Uterus (tissue), 4 donors: Measurements from ENCODE around the gene ZSCAN16. TPM values are rescaled to one million over a fixed set of nuclear protein-coding genes. Genes with fewer than 3 reads are reported as not detected.
"Not testable (repeated sequence)": the region's sequence is repeated elsewhere in the genome, so short reads cannot be mapped to it uniquely, and the experiment has no call there.

Source experiments
- DNase-seq, 2 donors: peaks; one replicate each; pipeline ENCODE4 v3.0.0-alpha.2; 2019 to 2020
- H3K27ac ChIP-seq, 2 donors: fragments of 200-600 bp; sonication (generic); 1 replicate in 1 of 2; 2 replicates in 1 of 2; pipeline ENCODE4 v1.5.1; 2016 to 2018
- H3K27me3 ChIP-seq, 2 donors: fragments of 200-600 bp; sonication (generic); one replicate each; pipeline ENCODE4 v1.5.1; 2018 to 2019; ENCODE audit warnings: control low read depth in 1 of 2
- H3K36me3 ChIP-seq, 2 donors: fragments of 200-600 bp; sonication (generic); one replicate each; pipeline ENCODE4 v1.5.1; 2019; ENCODE audit warnings: control low read depth in 1 of 2
- H3K4me1 ChIP-seq, 2 donors: fragments of 200-600 bp; sonication (generic); one replicate each; pipeline ENCODE4 v1.5.1; 2018 to 2019; ENCODE audit warnings: control low read depth in 1 of 2
- H3K4me3 ChIP-seq, 2 donors: fragments of 200-600 bp; sonication (generic); 1 replicate in 1 of 2; 2 replicates in 1 of 2; pipeline ENCODE4 v1.5.1; 2018 to 2019; ENCODE audit warnings: mild to moderate bottlenecking in 1 of 2
- H3K9me3 ChIP-seq, 2 donors: fragments of 200-600 bp; sonication (generic); one replicate each; pipeline ENCODE4 v1.5.1; 2019; ENCODE audit warnings: control low read depth in 1 of 2
- POLR2A ChIP-seq, 2 donors: fragments of 450-650 bp; IDR thresholded peaks; one replicate each; pipeline ENCODE4 v1.6.1; 2016; ENCODE audit warnings: antibody characterized with exemption in 2 of 2, mild to moderate bottlenecking in 1 of 2, moderate library complexity in 1 of 2
- intact Hi-C: fragments of 100-400 bp; cut with DNase I; formaldehyde crosslinking; loops from one replicate; pipeline ENCODE4 v1.15.1; 2023; ENCODE audit warnings: low total_unique reads
- total RNA-seq, 4 donors: library from RNA; depleted of rRNA in 3 of 4; stranded (reverse); fragments of >200 nt in 3 of 4; gene quantifications; one replicate each; pipeline versions ENCODE4 v1.1.0 to v1.2.4, GENCODE V29; 2014 to 2023
- TF ChIP-seq, protein P1 (sequence below), 4 experiments: fragments of 200-600 bp in 2 of 4; fragments of 450-650 bp in 2 of 4; sonication (generic) in 2 of 4; IDR thresholded peaks; one replicate each; pipeline ENCODE4 v1.5.1; 2016 to 2019; ENCODE audit warnings: antibody characterized with exemption in 4 of 4, mild to moderate bottlenecking in 2 of 4, moderate library complexity in 1 of 4
- donor health status: DM: yes; HTN: yes; CAD: no.

ZSCAN16 gene
- total RNA-seq, 4 donors from 2014 or later = 1.8 to 7.9 (median 5.3) TPM; not detected in 1

DNA sequence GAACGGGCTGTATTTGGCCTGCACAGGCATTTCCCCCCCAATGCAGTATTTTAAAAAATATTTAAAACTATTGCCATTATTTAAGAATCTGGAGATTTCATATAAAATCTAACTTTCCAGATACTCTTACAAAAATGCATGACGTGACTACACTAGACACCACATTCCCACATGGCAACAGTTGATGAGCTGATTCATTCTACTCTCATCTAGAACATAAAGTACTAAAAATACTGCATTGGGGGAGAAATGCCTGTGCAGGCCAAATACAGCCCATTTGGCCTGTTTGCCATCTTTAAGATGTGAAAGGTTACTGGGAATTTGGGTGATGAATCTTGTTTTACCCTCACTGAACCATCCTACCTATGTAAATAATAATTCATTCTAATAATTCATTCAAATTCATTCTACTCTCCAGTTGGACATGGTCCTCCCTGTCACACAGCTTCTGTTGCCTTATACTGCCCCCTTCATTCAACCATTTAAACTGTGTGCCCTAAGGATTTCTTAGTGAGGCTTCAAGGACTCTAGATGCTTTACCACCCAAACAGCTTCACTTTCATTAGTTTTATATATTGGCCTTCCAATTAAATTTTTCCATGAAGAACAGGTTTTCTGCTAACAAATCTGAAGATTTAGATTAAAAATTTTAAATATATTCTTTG lies 6.9 kb upstream of the ZSCAN16 start:
- Histone ChIP-seq H3K27ac (no peak overlapping the region), H3K9me3 (no peaks in the 10 kb centered on the region), H3K4me3 (no peak overlapping the region), H3K36me3 (no peaks in the 10 kb centered on the region), H3K4me1 (no peaks in the 10 kb centered on the region), H3K27me3 (no peaks in the 10 kb centered on the region)
- no peak for DNase-seq
- intact Hi-C loops = no loop called here
- TF ChIP-seq, protein P1, sequence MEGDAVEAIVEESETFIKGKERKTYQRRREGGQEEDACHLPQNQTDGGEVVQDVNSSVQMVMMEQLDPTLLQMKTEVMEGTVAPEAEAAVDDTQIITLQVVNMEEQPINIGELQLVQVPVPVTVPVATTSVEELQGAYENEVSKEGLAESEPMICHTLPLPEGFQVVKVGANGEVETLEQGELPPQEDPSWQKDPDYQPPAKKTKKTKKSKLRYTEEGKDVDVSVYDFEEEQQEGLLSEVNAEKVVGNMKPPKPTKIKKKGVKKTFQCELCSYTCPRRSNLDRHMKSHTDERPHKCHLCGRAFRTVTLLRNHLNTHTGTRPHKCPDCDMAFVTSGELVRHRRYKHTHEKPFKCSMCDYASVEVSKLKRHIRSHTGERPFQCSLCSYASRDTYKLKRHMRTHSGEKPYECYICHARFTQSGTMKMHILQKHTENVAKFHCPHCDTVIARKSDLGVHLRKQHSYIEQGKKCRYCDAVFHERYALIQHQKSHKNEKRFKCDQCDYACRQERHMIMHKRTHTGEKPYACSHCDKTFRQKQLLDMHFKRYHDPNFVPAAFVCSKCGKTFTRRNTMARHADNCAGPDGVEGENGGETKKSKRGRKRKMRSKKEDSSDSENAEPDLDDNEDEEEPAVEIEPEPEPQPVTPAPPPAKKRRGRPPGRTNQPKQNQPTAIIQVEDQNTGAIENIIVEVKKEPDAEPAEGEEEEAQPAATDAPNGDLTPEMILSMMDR (IDR thresholded peaks at IDR 0.05) = no peak
- TF ChIP-seq POLR2A (IDR thresholded peaks at IDR 0.05) = no peak

DNA sequence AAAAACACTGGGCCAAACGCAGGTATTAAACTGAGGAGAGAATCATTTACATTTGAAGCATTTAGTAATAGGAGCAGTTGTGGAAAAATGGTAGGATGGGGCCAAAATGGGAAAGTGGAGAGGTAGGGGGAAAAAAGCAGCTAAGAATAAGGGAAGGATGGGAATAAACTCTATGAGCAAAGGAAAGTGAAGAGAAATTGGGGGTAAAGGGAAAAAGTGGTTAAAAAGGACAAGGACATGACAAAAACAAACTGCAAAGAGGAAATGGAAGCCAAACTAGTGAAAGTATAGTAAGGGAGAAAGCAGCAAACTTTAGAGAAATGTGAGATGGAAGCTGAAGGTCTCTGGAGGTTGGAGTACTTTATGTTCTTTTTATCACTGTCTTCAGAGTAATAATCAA lies 6.2 kb upstream of the ZSCAN16 start:
- no peak for TF ChIP-seq POLR2A (IDR thresholded peaks at IDR 0.05)
- TF ChIP-seq, protein P1 (IDR thresholded peaks at IDR 0.05) = no peak
- no peak for DNase-seq
- Histone ChIP-seq H3K4me3 (no peak overlapping the region), H3K27me3 (no peaks in the 10 kb centered on the region), H3K4me1 (no peaks in the 10 kb centered on the region), H3K27ac (no peak overlapping the region), H3K36me3 (no peaks in the 10 kb centered on the region), H3K9me3 (no peaks in the 10 kb centered on the region)
- intact Hi-C loops = no loop called here

DNA sequence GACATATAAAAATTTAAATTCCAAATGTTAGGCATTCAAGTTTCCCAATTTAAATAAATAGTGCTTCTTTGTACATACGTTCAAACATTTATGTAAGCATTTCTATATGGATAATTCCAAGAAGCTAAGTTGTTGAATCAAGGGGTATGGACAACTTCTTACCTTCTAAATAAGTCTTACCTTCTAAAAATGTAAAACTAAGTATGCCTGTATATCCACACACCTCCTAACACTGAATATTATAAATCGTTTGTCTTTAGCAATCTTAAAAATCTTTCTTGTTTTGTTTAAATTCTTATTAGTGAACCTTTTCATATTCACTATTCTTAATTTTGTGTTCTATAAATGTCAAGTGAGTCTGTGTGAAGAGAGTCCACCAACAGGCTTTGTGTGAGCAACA lies 2.5 kb upstream of the ZSCAN16 start:
- no peak for DNase-seq
- Histone ChIP-seq H3K4me1 (peaks cover 0 to 5% of the 10 kb centered on the region in 2 donors), H3K4me3 (no peak overlapping the region), H3K27ac (no peak overlapping the region), H3K36me3 (no peaks in the 10 kb centered on the region), H3K9me3 (no peaks in the 10 kb centered on the region), H3K27me3 (no peaks in the 10 kb centered on the region)
- intact Hi-C loops = no loop called here
- no peak for TF ChIP-seq POLR2A (IDR thresholded peaks at IDR 0.05)
- TF ChIP-seq, protein P1 (IDR thresholded peaks at IDR 0.05) = no peak

DNA sequence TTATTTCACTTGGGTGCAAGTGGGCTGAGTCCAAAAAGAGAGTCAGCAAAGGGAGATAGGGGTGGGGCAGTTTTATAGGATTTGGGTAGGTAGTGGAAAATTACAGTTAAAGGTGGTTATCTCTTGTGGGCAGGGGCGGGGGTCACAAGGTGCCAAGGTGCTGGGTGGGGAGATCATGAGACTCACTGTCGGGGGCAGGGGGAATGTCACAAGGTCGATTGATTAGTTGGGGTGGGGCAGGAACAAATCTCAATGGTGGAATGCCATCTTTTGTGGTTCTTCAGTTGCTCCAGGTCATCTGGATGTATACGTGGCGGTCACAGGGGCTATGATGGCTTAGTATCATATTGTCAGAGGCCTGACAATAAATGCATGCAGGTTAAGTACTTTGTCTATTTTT lies 2.1 kb upstream of the ZSCAN16 start:
- H3K27ac ChIP-seq, DNase-seq, H3K36me3 ChIP-seq, H3K4me3 ChIP-seq, H3K27me3 ChIP-seq, intact Hi-C loops, H3K4me1 ChIP-seq, H3K9me3 ChIP-seq: not testable (repeated sequence)

DNA sequence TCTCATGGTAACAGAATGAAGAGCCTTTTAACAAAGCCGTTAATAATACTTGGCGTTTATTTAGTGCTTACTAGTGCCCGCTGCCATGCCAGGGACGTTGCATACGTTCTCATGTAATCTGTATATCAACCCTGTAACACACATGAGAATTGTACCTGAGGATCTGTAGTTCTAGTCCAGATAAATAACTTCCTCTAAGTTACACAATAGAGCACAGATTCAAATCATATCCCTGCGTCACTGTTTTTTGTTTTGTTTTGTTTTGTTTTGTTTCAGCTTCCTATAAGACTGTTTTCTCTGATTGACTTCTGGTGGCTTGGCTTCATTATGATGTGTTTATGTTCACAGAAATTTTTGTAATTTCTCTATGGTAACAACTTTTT lies 553 bp downstream of the ZSCAN16 start:
- H3K27ac ChIP-seq = peak overlapping the region; percentile 60 to 73
- TF ChIP-seq, protein P1 (IDR thresholded peaks at IDR 0.05) = no peak
- TF ChIP-seq POLR2A (IDR thresholded peaks at IDR 0.05) = no peak
- intact Hi-C loops = no loop called here
- peak overlapping the region; percentile 58 to 61 for H3K4me3 ChIP-seq
- H3K4me1 ChIP-seq = peaks cover 0 to 5% of the 10 kb centered on the region in 2 donors
- no peaks in the 10 kb centered on the region for H3K36me3 ChIP-seq
- no peak for DNase-seq
- H3K9me3 ChIP-seq = no peaks in the 10 kb centered on the region
- H3K27me3 ChIP-seq = no peaks in the 10 kb centered on the region

DNA sequence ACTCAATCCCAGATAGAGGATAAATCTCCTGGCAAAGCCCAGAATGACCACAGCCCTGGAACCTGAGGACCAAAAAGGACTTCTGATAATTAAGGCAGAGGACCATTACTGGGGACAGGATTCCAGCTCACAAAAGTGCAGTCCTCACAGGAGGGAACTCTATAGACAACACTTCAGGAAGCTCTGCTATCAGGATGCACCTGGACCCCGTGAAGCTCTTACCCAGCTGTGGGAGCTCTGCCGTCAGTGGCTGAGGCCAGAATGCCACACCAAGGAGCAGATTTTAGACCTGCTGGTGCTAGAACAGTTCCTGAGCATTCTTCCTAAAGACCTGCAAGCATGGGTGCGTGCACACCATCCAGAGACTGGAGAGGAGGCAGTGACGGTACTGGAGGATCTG lies 992 bp downstream of the ZSCAN16 start:
- intact Hi-C loops = no loop called here
- Histone ChIP-seq H3K36me3 (no peaks in the 10 kb centered on the region), H3K9me3 (no peaks in the 10 kb centered on the region), H3K4me1 (peaks cover 0 to 5% of the 10 kb centered on the region in 2 donors), H3K27ac (peak overlapping the region in 1 of 2 donors; percentile 60), H3K4me3 (no peak overlapping the region), H3K27me3 (no peaks in the 10 kb centered on the region)
- TF ChIP-seq POLR2A (IDR thresholded peaks at IDR 0.05) = no peak
- TF ChIP-seq, protein P1 (IDR thresholded peaks at IDR 0.05) = no peak
- no peak for DNase-seq
